Endometrium (tissue), 2 donors: Measurements from ENCODE around the gene COL5A2.

ENCODE experiments used
- FAIRE-seq: peaks from 2 replicates; lab custom pipeline; 2012; peaks lifted over from hg19 to GRCh38; lab: Jason Lieb, UNC
- donor health status: control.
- donor health status: control.

COL5A2 gene

GRCh38 chr2:188997263-188997662 lies 182.3 kb downstream of the COL5A2 start:
- peak; percentile 57 for FAIRE-seq

- no peak for FAIRE-seq
Observed at GRCh38 chr2:188993247-188993646, 186.3 kb downstream of the COL5A2 start.

GRCh38 chr2:188986839-188987238 lies 192.7 kb downstream of the COL5A2 start:
- no peak for FAIRE-seq

- no peak for FAIRE-seq
Observed at GRCh38 chr2:188984680-188985079, 194.9 kb downstream of the COL5A2 start.

- FAIRE-seq, result peak; percentile 80
Observed at GRCh38 chr2:188984065-188984491, 195.5 kb downstream of the COL5A2 start.

GRCh38 chr2:188983427-188984064 lies 196.0 kb downstream of the COL5A2 start:
- peak; percentile 83 for FAIRE-seq
